HG03558 (cell line): Measurements from ENCODE around the gene ITGA8.
"Not testable (repeated sequence)": the region's sequence is repeated elsewhere in the genome, so short reads cannot be mapped to it uniquely, and the experiment has no call there.

Source experiments
- ATAC-seq: cut with Tn5 transposase; IDR thresholded peaks from one replicate; pipeline ENCODE4 v1.9.1; 2021; ENCODE audit warnings: moderate number of reproducible peaks; ENCODE audit not compliant: unreplicated experiment; ENCODE audit errors: extremely low read depth

ITGA8 gene

DNA sequence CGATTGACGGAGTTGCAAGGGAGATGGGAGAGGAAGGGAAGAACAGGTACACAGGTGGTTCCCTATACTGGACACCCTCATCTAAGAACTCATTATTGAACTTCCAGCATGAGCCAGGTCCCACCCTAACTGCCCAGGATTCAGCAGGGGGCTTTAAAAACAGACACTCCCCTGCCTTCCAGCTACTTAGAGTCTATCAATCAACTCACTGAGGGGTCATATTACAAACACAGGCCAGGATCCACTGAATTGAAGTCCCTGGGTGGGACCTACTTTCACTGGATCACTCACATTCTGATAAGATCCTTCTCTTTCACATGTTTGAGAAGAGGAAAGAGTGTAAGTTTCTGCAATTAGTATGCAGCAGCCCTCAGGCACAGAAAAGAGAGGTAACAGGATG lies 92.8 kb downstream of the ITGA8 start:
- no peak for ATAC-seq

DNA sequence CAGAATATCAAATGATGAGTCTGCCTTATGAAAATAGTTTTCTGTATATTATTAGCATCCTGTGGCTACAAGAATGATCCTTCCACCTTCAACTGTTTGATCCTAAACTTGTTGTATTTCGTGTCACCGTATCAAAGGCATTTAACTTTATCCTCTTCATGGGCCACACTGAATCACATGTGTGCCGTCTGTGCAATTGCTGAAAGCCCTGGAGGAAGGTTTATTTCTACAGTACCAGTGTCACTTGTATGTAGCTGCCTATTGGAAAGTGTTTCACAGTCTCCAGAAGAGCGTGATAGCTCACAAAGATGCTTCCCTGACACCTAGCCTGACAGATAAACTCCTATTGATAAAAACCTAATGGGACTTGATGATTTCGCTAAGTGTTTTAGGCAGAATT lies 94.5 kb downstream of the ITGA8 start:
- ATAC-seq = no peak

- ATAC-seq = no peak
Observed at GRCh38 chr10:15624401-15625196, 95.1 kb downstream of the ITGA8 start.

- no peak for ATAC-seq
Observed at GRCh38 chr10:15620836-15621515, 98.7 kb downstream of the ITGA8 start.

DNA sequence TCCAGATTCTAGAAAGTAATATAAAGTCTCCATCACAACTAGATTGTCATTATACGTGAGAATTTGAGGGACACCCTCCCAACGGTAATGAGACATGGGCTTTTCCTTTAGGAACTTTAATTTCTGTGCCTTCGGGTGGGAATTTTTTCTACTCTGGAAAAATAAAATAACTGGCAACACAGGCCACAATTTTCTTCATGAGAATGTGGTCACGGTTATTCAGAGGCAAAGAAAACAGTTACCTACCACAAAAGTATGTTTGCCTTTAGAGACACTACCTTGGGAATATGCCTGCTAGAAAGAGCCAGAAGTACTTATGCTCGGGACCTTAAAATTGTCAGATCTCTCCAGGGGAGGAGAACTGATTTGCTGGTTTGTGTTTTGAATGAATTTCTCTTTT lies 99.4 kb downstream of the ITGA8 start:
- no peak for ATAC-seq

DNA sequence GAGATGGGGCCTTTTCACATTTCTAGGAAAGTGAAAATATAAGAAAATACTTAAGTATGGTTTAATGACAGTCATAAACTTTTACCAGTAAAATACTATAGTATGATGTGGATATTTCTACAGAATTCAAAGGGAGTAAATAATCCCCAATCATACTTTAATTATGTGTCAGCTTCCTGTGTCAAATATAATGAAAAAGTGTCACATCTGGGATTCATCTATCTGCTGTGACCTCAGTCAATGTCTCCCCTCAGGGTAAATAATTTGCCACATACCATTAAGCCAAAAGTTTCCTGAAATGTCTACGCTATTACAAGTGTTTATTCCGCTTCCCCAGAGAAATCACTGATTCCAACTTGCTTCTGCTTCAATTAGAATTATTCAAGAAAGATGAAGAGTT lies 110.5 kb downstream of the ITGA8 start:
- ATAC-seq = no peak

GRCh38 chr10:15606377-15606776 lies 113.3 kb downstream of the ITGA8 start:
- no peak for ATAC-seq

GRCh38 chr10:15605740-15606369 lies 113.9 kb downstream of the ITGA8 start:
- ATAC-seq = no peak

DNA sequence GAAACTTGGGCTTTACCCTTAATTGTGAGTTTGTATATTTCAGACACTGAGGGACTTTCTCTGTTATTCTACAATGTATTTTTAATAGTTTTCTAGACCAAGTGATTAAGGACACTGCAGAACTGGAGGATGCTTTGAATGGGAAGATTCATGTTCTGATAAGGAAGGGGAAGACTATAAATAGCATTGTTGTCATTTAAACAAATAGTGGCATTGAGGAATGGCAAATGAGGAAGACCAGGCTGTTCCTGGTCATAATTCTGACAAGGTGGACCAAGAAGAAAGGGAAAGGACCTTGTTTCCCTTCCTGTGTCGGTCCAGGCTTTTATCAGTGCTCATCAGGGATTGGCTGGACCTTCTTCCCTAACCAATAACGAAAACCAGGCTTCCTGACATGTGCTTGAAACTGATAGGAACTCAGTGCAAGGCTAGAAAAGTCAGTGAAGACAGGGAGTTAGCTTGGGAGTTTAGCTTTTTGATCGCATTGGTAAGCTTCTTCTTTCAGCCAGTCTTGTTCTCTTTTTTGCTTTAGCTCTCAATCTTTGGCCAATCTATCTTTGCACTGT lies 116.2 kb downstream of the ITGA8 start:
- ATAC-seq = no peak

GRCh38 chr10:15601819-15602218 lies 117.9 kb downstream of the ITGA8 start:
- ATAC-seq = no peak

GRCh38 chr10:15595260-15595659 lies 124.5 kb downstream of the ITGA8 start:
- ATAC-seq = no peak

- ATAC-seq = no peak
Observed at GRCh38 chr10:15591937-15592336, 127.8 kb downstream of the ITGA8 start.

GRCh38 chr10:15591431-15591830 lies 128.3 kb downstream of the ITGA8 start:
- ATAC-seq = no peak

- ATAC-seq = no peak
Observed at GRCh38 chr10:15588635-15589508, 130.8 kb downstream of the ITGA8 start.

- no peak for ATAC-seq
Observed at GRCh38 chr10:15588151-15588550, 131.6 kb downstream of the ITGA8 start.

- ATAC-seq = no peak
Observed at GRCh38 chr10:15587271-15587670, 132.5 kb downstream of the ITGA8 start.

- ATAC-seq = no peak
Observed at GRCh38 chr10:15585303-15585715, 134.4 kb downstream of the ITGA8 start.

DNA sequence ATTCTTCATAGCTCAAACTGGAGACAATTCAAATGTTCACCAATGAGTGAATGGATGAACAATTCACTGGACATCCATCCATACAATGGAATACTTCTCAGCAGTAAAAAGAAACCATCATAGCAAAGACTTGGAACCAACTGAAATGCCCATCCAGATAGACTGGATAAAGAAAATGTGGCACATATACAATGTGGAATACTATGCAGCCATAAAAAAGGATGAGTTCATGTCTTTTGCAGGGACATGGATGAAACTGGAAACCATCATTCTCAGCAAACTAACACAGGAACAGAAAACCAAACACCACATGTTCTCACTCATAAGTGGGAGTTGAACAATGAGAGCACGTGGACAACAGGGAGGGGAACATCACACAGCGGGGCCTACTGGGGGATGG lies 136.8 kb downstream of the ITGA8 start:
- ATAC-seq = not testable (repeated sequence)

- ATAC-seq = no peak
Observed at GRCh38 chr10:15579605-15580004, 140.1 kb downstream of the ITGA8 start.

- ATAC-seq = no peak
Observed at GRCh38 chr10:15572531-15573045, 147.1 kb downstream of the ITGA8 start.
